Measurements from ENCODE around the gene RPS24. TPM values are rescaled to one million over a fixed set of nuclear protein-coding genes. Genes with fewer than 3 reads are reported as not detected.
A peak's percentile ranks its signal among the peaks of the same experiment; 100 is the strongest.

Gene RPS24
- total and polyA plus RNA-seq, 2 experiments from 2014 or later, result 543 to 2,002 TPM

- TF ChIP-seq CTCF (IDR thresholded peaks at IDR 0.05; ENCODE audit: low read depth, low read length), result no peak
- Histone ChIP-seq H3K9me3 (ENCODE audit: low read depth) (no peaks in the 10 kb centered on the region), H3K27ac (no peak overlapping the region), H3K4me3 (no peak overlapping the region), H3K4me1 (ENCODE audit: low read depth) (no peaks in the 10 kb centered on the region), H3K36me3 (peaks cover 73% of the 10 kb centered on the region), H3K27me3 (no peaks in the 10 kb centered on the region)
- DNase-seq (ENCODE audit: low read depth in 1 of 2, low spot score in 1 of 2), result no peak
These were observed 24.0 kb upstream of the RPS24 start for GRCh38 chr10:78009662-78010061.

DNA sequence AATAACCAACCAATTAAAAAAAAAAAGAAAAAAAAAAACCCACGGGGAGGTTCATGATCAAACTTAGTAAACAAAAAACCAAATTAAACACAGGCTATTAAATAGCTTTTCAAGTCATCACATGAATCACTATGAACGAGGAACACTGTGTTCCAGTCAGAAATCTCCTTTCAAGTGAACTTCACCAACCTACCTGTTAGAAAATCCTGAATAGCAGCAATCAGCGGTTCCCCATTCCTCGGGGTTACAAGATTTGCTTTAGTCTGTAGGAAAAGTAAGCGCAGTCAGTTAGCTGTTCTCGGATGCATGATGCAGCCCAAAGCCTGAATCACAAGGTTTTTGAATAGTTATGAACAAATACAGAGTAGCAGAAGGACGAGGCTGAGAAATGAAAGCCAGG, 23.4 kb upstream of the RPS24 start:
- no peak for TF ChIP-seq CTCF (IDR thresholded peaks at IDR 0.05; ENCODE audit: low read depth, low read length)
- DNase-seq (ENCODE audit: low read depth in 1 of 2, low spot score in 1 of 2), result no peak
- H3K36me3 ChIP-seq, result peaks cover 66% of the 10 kb centered on the region
- no peaks in the 10 kb centered on the region for H3K9me3 ChIP-seq (ENCODE audit: low read depth)
- H3K27me3 ChIP-seq, result no peaks in the 10 kb centered on the region
- no peak overlapping the region for H3K4me3 ChIP-seq
- H3K27ac ChIP-seq, result no peak overlapping the region
- H3K4me1 ChIP-seq (ENCODE audit: low read depth), result no peaks in the 10 kb centered on the region

DNA sequence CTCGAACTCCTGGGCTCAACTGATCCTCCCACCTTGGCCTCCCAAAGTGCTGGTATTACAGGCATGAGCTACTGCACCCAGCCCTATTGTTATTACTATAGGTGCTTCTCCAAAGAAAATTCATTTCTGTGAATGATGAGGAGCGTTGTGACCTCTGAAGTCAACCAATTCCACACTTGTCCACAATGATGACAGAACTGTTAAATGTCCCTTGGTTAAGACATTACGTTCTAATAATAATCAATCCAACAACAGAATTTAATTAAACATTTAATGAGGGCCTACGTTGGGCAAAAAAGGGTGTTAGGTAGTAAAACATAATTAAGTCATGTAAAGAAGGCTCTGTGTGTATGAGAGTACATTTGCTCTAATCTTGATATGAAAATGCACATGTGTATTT, 22.6 kb upstream of the RPS24 start:
- Histone ChIP-seq H3K4me3 (no peak overlapping the region), H3K9me3 (ENCODE audit: low read depth) (no peaks in the 10 kb centered on the region), H3K27me3 (no peaks in the 10 kb centered on the region), H3K27ac (no peak overlapping the region), H3K36me3 (peaks cover 65% of the 10 kb centered on the region), H3K4me1 (ENCODE audit: low read depth) (no peaks in the 10 kb centered on the region)
- no peak for TF ChIP-seq CTCF (IDR thresholded peaks at IDR 0.05; ENCODE audit: low read depth, low read length)
- DNase-seq (ENCODE audit: low read depth in 1 of 2, low spot score in 1 of 2), result no peak

- DNase-seq (ENCODE audit: low read depth in 1 of 2, low spot score in 1 of 2), result no peak
- no peak for TF ChIP-seq CTCF (IDR thresholded peaks at IDR 0.05; ENCODE audit: low read depth, low read length)
- Histone ChIP-seq H3K9me3 (ENCODE audit: low read depth) (no peaks in the 10 kb centered on the region), H3K36me3 (peaks cover 64% of the 10 kb centered on the region), H3K4me1 (ENCODE audit: low read depth) (no peaks in the 10 kb centered on the region), H3K27me3 (no peaks in the 10 kb centered on the region), H3K4me3 (no peak overlapping the region), H3K27ac (no peak overlapping the region)
These were observed 20.1 kb upstream of the RPS24 start for GRCh38 chr10:78013564-78013963.

GRCh38 chr10:78015546-78015945, 18.1 kb upstream of the RPS24 start:
- DNase-seq (ENCODE audit: low read depth in 1 of 2, low spot score in 1 of 2), result peak in 1 of 2 donors; percentile 32
- Histone ChIP-seq H3K27ac (no peak overlapping the region), H3K27me3 (no peaks in the 10 kb centered on the region), H3K9me3 (ENCODE audit: low read depth) (no peaks in the 10 kb centered on the region), H3K36me3 (peaks cover 67% of the 10 kb centered on the region), H3K4me3 (no peak overlapping the region), H3K4me1 (ENCODE audit: low read depth) (no peaks in the 10 kb centered on the region)
- TF ChIP-seq CTCF (IDR thresholded peaks at IDR 0.05; ENCODE audit: low read depth, low read length), result no peak

GRCh38 chr10:78017856-78018255, 15.8 kb upstream of the RPS24 start:
- no peak for TF ChIP-seq CTCF (IDR thresholded peaks at IDR 0.05; ENCODE audit: low read depth, low read length)
- Histone ChIP-seq H3K36me3 (peaks cover 68% of the 10 kb centered on the region), H3K27ac (no peak overlapping the region), H3K4me3 (no peak overlapping the region), H3K4me1 (ENCODE audit: low read depth) (no peaks in the 10 kb centered on the region), H3K9me3 (ENCODE audit: low read depth) (no peaks in the 10 kb centered on the region), H3K27me3 (no peaks in the 10 kb centered on the region)
- no peak for DNase-seq (ENCODE audit: low read depth in 1 of 2, low spot score in 1 of 2)

Data from cardiac muscle cell (in vitro differentiated cells and primary cell).